HG02610 (cell line): ENCODE results near the gene VDAC1.

Experiments
- ATAC-seq: cut with Tn5 transposase; IDR thresholded peaks from one replicate; pipeline ENCODE4 v1.9.1; 2021; ENCODE audit warnings: mild to moderate bottlenecking, moderate library complexity; ENCODE audit not compliant: unreplicated experiment

Gene VDAC1

GRCh38 chr5:133928587-133929393 is 76.0 kb downstream of the VDAC1 start:
- ATAC-seq, result peak; percentile 42

DNA sequence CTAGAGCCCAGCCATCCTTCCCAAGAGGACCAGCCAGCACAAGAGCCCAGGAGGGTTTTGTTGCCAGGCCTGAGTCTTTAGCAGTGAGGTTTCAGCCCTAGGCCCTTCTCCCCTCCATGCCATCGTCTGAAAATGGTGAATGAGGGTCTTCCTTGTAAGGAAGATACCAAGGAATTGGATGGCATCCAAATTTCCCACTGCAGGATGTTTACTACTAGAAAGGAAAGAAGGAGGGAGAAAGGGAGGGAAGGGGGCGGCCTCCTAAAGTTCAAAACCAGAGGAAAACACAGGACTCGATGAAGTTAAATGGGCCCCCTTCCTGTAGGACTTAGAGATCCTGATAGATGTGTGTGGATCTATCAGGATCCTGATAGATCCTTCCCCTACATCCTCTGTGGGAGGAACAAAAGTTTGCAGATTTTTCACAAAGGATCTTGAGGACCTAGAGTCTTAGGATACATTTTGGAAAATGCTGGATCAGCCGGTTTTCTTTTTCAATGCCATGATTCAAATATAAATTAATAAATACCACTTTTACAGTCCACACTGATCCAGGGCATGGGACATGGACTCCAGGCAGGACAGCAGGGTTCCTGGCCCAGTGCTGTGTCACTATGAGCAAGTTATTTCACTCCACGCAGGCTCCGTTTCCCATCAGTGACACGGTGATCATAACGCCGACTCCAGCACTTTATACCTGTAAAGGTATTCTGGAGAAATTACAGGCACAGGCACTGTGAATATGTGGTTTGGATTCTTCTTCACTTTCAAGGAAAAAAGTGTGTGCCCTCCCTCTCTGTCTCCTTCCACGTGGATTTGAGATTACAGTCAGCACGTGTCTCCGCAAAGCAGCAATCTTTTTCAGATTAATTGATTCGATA is 77.2 kb downstream of the VDAC1 start:
- ATAC-seq, result no peak

DNA sequence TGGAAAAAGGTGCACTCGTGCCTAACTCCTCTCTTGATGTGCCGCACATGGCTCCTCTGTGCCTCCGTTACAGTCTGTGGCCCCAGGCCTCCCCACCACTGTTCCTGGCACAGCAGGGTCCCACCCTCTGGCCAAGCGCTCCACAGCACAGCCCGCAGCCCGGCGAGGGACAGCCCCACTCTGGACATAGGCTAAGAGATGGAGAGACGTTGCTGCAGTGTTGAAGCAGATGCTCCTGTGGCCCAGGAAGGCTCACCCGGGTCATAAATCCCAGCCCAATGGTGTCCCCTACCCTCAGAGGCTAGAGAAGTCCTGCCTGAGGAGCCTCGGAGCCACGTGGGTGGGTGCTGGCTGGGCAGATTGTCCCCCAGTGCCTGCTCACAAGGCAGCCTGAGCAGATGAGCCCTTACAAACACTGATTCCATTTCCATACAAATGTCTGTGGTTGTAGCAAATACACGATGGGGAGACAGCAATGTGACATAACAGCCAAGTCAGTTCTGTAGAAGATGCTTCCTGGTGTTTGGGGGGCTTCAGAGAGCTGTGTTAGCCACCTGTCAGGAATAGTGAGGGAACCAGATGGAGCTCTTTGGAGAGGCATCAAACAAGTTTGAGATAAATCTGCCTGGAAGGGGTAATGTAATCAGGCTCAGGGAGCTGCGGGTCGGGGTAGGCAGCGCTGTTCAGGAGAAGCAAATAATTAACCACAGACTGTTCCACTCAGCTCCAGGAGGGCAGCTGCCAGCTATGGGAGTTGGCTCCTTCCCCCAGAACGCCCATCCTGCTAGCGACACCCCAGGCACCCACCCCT is 78.1 kb downstream of the VDAC1 start:
- ATAC-seq, result no peak

DNA sequence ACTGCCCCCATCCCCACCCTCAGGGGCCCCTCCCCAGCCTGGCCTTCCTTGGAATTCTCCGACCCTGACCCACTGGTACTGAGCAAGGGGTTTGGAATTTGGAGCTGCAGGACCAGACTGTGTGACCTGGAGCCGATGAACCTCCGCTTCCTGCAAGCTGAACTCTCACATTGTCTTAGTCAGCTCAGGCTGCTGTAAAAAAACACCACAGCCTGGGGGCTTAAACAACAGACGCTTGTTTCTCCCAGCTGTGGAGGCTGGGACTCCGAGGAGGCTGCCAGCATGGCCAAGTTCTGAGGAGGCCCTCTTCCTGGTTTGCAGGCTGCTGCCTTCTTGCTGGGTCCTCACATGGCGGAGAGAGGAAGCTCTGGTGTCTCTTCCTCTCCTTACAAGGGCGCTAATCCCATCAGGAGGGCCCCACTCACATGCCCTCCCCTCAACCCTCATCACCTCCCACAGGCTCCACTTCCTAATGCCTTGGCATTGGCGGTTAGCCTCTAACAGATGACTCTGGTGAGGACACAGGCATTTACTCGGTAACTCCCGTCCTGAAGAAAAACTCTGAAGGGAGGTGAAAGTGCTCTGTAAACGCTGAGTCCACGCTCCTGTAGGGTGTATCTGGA is 78.8 kb downstream of the VDAC1 start:
- ATAC-seq, result no peak

DNA sequence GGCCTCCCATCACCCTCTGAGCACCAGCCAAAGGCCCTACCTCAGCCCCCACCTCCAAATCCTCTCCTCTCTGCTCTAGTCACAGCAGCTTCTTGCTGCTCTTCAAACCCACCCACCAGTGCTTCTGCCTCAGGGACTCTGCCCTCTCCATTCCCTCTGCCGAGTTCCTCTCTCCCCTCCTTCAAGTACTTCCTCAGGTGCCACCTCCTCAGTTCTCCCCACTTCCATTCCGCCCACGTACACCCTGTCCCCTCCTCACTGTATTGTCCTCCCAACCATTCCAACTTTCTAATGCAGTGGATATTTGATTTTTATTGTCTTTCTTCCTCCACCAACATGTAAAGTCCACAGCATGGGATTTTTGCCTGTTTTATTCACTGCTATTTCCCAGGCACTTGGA is 79.5 kb downstream of the VDAC1 start:
- no peak for ATAC-seq

GRCh38 chr5:133924221-133924920 is 80.4 kb downstream of the VDAC1 start:
- no peak for ATAC-seq

- ATAC-seq, result no peak
Observed at GRCh38 chr5:133921979-133922378, 82.8 kb downstream of the VDAC1 start.
